ENCODE data around the gene CBY3. TPM values are rescaled to one million over a fixed set of nuclear protein-coding genes. Genes with fewer than 3 reads are reported as not detected.
"Not testable (repeated sequence)": the region's sequence is repeated elsewhere in the genome, so short reads cannot be mapped to it uniquely, and the experiment has no call there.

Gene CBY3
- polyA plus RNA-seq, 1 of the 3 experiments (the other 2 are of a cell fraction), result not detected

- Histone ChIP-seq H3F3A (replicated peaks; ENCODE audit: insufficient read depth) (peaks cover 3% of the 10 kb centered on the region), H3K9me3 (no peaks in the 10 kb centered on the region), H3K9me2 (no peaks in the 10 kb centered on the region), H3K4me3 (ENCODE audit: low read depth in 2 of 2, low read length in 1 of 2) (peak overlapping the region; percentile 68 to 99), H4K20me1 (ENCODE audit: insufficient read depth) (no peaks in the 10 kb centered on the region), H3K27ac (ENCODE audit: low read depth in 2 of 2, low read length in 1 of 2) (peak overlapping the region; percentile 70 to 75), H3K9ac (peak overlapping the region; percentile 98), H3K4me2 (peak overlapping the region; percentile 99), H3K79me2 (ENCODE audit: insufficient read depth) (peaks cover 22% of the 10 kb centered on the region), H3K36me3 (replicated peaks in 1 of 2; ENCODE audit: control insufficient read depth in 1 of 2, insufficient read depth in 2 of 2, low read length in 1 of 2) (no peaks in the 10 kb centered on the region), H3K4me1 (ENCODE audit: control insufficient read depth in 1 of 2, insufficient read depth in 2 of 2, low read depth in 1 of 2, low read length in 1 of 2) (peaks cover 8 to 11% of the 10 kb centered on the region in 2 experiments; a peak in 2 of 4 replicates), H2AFZ (ENCODE audit: low read depth) (peak overlapping the region; percentile 96), H3K27me3 (ENCODE audit: insufficient read depth) (no peaks in the 10 kb centered on the region)
- ChIA-PET POLR2A (interaction anchor here (0.6 to 1.4 kb wide), 3 partner anchors 18 to 55 kb away, joined by 3 to 8 read pairs (median 6); partner anchors contain the start of gene HNRNPH1), CTCF (interaction anchor here (1.2 to 2.3 kb wide), 3 partner anchors 11 to 124 kb away, joined by 3 to 12 read pairs (median 7); partner anchors contain the start of gene HNRNPH1)
- TF ChIP-seq ZBTB33 (IDR thresholded peaks at IDR 0.05; ENCODE audit: borderline replicate concordance, low read depth), result no peak
- TF ChIP-seq SMC3 (IDR thresholded peaks at IDR 0.05; ENCODE audit: low read depth, low read length), result 0 out of 2 replicates have a peak, but pooled peaks have one; percentile 18
- peak; percentile 58; the same call in 1 of the 2 replicates for TF ChIP-seq SIN3A (IDR thresholded peaks at IDR 0.05; ENCODE audit: borderline replicate concordance, low read depth, low read length)
- peak; percentile 98 for TF ChIP-seq NRF1 (IDR thresholded peaks at IDR 0.05; ENCODE audit: low read depth, low read length)
- TF ChIP-seq TAF1 (IDR thresholded peaks at IDR 0.05; ENCODE audit: borderline replicate concordance, low read depth, low read length), result peak; percentile 64
- TF ChIP-seq MAX (IDR thresholded peaks at IDR 0.05; ENCODE audit: low read depth), result peak; percentile 95
- TF ChIP-seq FOXJ3 (CRISPR knock-in tag; IDR thresholded peaks at IDR 0.05), result 0 out of 2 replicates have a peak, but pooled peaks have one; percentile 34
- peak; percentile 97 for TF ChIP-seq POLR2AphosphoS5 (IDR thresholded peaks at IDR 0.05; ENCODE audit: low read depth, low read length)
- TF ChIP-seq CTCF (IDR thresholded peaks at IDR 0.05), result no peak
- peak; percentile 11; the same call in 1 of the 2 replicates for TF ChIP-seq RAD21 (IDR thresholded peaks at IDR 0.05; ENCODE audit: low read length)
- DNase-seq, result peak; percentile 98
- 5% methylated on average over 14 of the region's 78 CpGs for WGBS (ENCODE audit: low lambda C conversion rate)
These were observed 2.4 kb downstream of the CBY3 start for GRCh38 chr5:179678223-179679013.

GRCh38 chr5:179668391-179668790 lies 12.4 kb downstream of the CBY3 start:
- Histone ChIP-seq H3K27ac (ENCODE audit: low read depth in 2 of 2, low read length in 1 of 2) (no peak overlapping the region), H4K20me1 (ENCODE audit: insufficient read depth) (no peaks in the 10 kb centered on the region), H3K4me3 (ENCODE audit: low read depth in 2 of 2, low read length in 1 of 2) (peak overlapping the region in 1 of 2 experiments; percentile 45; a peak in 1 of 4 replicates), H3F3A (replicated peaks; ENCODE audit: insufficient read depth) (peaks cover 2% of the 10 kb centered on the region), H3K27me3 (ENCODE audit: insufficient read depth) (no peaks in the 10 kb centered on the region), H3K9me2 (no peaks in the 10 kb centered on the region), H3K9me3 (no peaks in the 10 kb centered on the region), H3K36me3 (replicated peaks in 1 of 2; ENCODE audit: control insufficient read depth in 1 of 2, insufficient read depth in 2 of 2, low read length in 1 of 2) (peaks cover 0 to 4% of the 10 kb centered on the region in 2 experiments), H3K79me2 (ENCODE audit: insufficient read depth) (no peaks in the 10 kb centered on the region), H2AFZ (ENCODE audit: low read depth) (no peak overlapping the region), H3K9ac (no peak overlapping the region), H3K4me1 (ENCODE audit: control insufficient read depth in 1 of 2, insufficient read depth in 2 of 2, low read depth in 1 of 2, low read length in 1 of 2) (no peaks in the 10 kb centered on the region), H3K4me2 (no peak overlapping the region)
- ChIA-PET POLR2A (no interaction called here), CTCF (interaction anchor here (0.7 to 2.8 kb wide), 8 partner anchors 8 to 647 kb away, joined by 3 to 12 read pairs (median 4); partner anchors contain the start of genes CBY3 and HNRNPH1)
- DNase-seq, result peak; percentile 52
- 64% methylated on average over 7 of the region's 7 CpGs for WGBS (ENCODE audit: low lambda C conversion rate)
- peak; percentile 59 for TF ChIP-seq CTCF (IDR thresholded peaks at IDR 0.05)
- TF ChIP-seq MXI1 (IDR thresholded peaks at IDR 0.05; ENCODE audit: low read depth, low read length), result no peak
- peak; percentile 59 for TF ChIP-seq RAD21 (IDR thresholded peaks at IDR 0.05; ENCODE audit: low read length)

GRCh38 chr5:179661647-179662046 lies 19.2 kb downstream of the CBY3 start:
- H3K9ac ChIP-seq; H3F3A ChIP-seq (replicated peaks; ENCODE audit: insufficient read depth); H4K20me1 ChIP-seq (ENCODE audit: insufficient read depth); CTCF ChIA-PET; DNase-seq; H3K9me3 ChIP-seq; H3K27ac ChIP-seq (ENCODE audit: low read depth in 2 of 2, low read length in 1 of 2); H3K79me2 ChIP-seq (ENCODE audit: insufficient read depth); H2AFZ ChIP-seq (ENCODE audit: low read depth); H3K4me2 ChIP-seq; H3K36me3 ChIP-seq (replicated peaks in 1 of 2; ENCODE audit: control insufficient read depth in 1 of 2, insufficient read depth in 2 of 2, low read length in 1 of 2); H3K9me2 ChIP-seq; H3K4me1 ChIP-seq (ENCODE audit: control insufficient read depth in 1 of 2, insufficient read depth in 2 of 2, low read depth in 1 of 2, low read length in 1 of 2); H3K27me3 ChIP-seq (ENCODE audit: insufficient read depth); POLR2A ChIA-PET; H3K4me3 ChIP-seq (ENCODE audit: low read depth in 2 of 2, low read length in 1 of 2): not testable (repeated sequence)
- WGBS (ENCODE audit: low lambda C conversion rate), result 100% methylated on average over 4 of the region's 6 CpGs
